T-helper 1 cell treated with Interleukin-12 subunit alpha and Interleukin-12 subunit beta and Interleukin-4 antibody, amounts not matched to agents 30 μg/mL and 1 μg/mL, for 36 hours (primary cell): ENCODE results near the gene TRHDE.

ENCODE experiments used
- H3K27ac Mint-ChIP-seq: one replicate; pipeline ENCODE4 v1.8.0; 2021; ENCODE audit warnings: mild to moderate bottlenecking, mixed read lengths
- H3K27me3 Mint-ChIP-seq: one replicate; pipeline ENCODE4 v1.8.0; 2021; ENCODE audit warnings: low read depth, mixed read lengths
- H3K36me3 Mint-ChIP-seq: one replicate; pipeline ENCODE4 v1.8.0; 2021; ENCODE audit warnings: low read depth, mixed read lengths
- H3K4me1 Mint-ChIP-seq: one replicate; pipeline ENCODE4 v1.8.0; 2021; ENCODE audit warnings: low read depth, mixed read lengths
- H3K4me3 Mint-ChIP-seq: one replicate; pipeline ENCODE4 v1.8.0; 2021; ENCODE audit warnings: mild to moderate bottlenecking, moderate library complexity, mixed read lengths
- H3K9me3 Mint-ChIP-seq: one replicate; pipeline ENCODE4 v1.8.0; 2021; ENCODE audit warnings: mixed read lengths

Gene TRHDE

DNA sequence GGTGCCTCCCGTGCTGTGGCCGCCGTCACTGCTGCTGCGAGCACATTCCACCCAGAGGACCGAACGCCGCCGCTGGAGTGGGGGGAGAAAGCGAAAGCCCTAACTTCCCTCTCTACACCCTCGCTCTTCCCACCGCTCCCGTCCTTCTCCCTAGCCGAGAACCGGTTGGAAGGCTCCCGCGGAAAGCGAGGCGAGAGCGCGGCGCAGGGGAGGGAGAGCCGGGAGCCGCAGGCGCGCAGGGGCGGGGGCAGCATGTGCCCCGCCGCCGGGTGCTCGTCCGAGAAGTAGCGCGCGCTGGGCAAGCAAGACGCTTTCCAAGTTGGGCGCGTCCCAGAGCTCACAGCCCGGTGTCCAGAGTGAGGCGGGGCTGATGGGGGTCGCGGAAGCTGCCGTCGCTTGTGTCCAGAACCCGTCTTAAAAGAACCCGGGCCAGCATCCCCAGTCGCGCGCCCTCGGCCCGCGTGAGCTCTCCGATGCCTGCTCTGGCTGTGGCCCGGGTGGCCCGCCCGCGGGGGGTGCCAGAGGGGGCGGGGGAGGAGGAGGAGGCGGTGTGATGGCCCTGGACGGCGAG lies at the start of gene TRHDE:
Gene TRHDE, plus strand, starts transcription at position 280 of the 571 bp plus-strand sequence. Its CDS starts 274 bp downstream, at position 554.
- no peaks in the 10 kb centered on the region for H3K9me3 Mint-ChIP-seq
- H3K27me3 Mint-ChIP-seq, result peaks cover 60% of the 10 kb centered on the region
- H3K27ac Mint-ChIP-seq, result no peak within 1 kb of the TSS
- no peaks in the 10 kb centered on the region for H3K36me3 Mint-ChIP-seq
- H3K4me1 Mint-ChIP-seq, result no peaks in the 10 kb centered on the region
- H3K4me3 Mint-ChIP-seq, result peak within 1 kb of the TSS; percentile 54

DNA sequence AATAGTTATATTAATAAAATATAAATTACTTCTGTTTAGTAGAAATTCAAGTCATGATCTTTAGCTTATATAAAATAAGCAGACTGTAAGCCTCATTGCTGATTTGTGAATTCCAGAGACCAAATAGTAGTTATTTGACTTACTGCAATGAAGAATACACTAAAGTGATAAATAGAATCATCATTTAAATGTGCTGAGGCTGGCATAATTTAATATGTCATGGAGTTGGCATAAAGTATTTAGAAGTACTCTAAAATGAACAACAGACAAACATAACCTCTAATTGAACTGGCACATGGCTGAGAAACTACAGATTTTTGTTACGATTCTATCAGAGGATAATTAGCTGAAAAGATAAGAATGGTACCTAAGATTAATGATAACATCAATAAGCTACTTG lies 45.7 kb upstream of the TRHDE start:
- H3K4me1 Mint-ChIP-seq, result no peaks in the 10 kb centered on the region
- H3K27me3 Mint-ChIP-seq, result no peaks in the 10 kb centered on the region
- H3K27ac Mint-ChIP-seq, result no peak overlapping the region
- H3K36me3 Mint-ChIP-seq, result no peaks in the 10 kb centered on the region
- H3K9me3 Mint-ChIP-seq, result no peaks in the 10 kb centered on the region
- no peak overlapping the region for H3K4me3 Mint-ChIP-seq

- no peak overlapping the region for H3K27ac Mint-ChIP-seq
- H3K9me3 Mint-ChIP-seq, result no peaks in the 10 kb centered on the region
- H3K4me1 Mint-ChIP-seq, result no peaks in the 10 kb centered on the region
- no peak overlapping the region for H3K4me3 Mint-ChIP-seq
- H3K36me3 Mint-ChIP-seq, result no peaks in the 10 kb centered on the region
- H3K27me3 Mint-ChIP-seq, result no peaks in the 10 kb centered on the region
These were observed 43.7 kb upstream of the TRHDE start for GRCh38 chr12:72228424-72228823.

- H3K27me3 Mint-ChIP-seq, result no peaks in the 10 kb centered on the region
- no peak overlapping the region for H3K4me3 Mint-ChIP-seq
- H3K9me3 Mint-ChIP-seq, result no peaks in the 10 kb centered on the region
- no peaks in the 10 kb centered on the region for H3K36me3 Mint-ChIP-seq
- H3K27ac Mint-ChIP-seq, result no peak overlapping the region
- no peaks in the 10 kb centered on the region for H3K4me1 Mint-ChIP-seq
These were observed 41.6 kb upstream of the TRHDE start for GRCh38 chr12:72230589-72230988.

DNA sequence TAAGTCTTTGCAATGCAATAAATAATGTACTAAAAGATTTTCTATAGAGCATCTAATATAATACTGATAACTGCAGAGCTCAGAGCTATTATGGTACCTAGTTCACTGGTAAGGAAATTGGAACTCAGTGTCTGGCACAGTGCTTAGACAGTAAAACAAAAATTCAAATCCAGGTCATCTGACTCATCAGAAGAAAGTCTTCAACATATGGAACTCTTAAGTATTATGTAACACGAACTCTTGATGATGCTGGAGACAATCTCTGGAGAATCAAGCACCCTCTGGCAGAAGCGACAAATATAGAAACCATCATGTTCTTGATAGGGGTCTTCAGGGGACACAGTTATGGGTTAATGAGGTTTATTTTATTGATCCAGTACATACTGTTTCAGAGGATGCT lies 37.3 kb upstream of the TRHDE start:
- Mint-ChIP-seq H3K4me1 (no peaks in the 10 kb centered on the region), H3K27ac (no peak overlapping the region), H3K27me3 (no peaks in the 10 kb centered on the region), H3K4me3 (no peak overlapping the region), H3K9me3 (no peaks in the 10 kb centered on the region), H3K36me3 (no peaks in the 10 kb centered on the region)

DNA sequence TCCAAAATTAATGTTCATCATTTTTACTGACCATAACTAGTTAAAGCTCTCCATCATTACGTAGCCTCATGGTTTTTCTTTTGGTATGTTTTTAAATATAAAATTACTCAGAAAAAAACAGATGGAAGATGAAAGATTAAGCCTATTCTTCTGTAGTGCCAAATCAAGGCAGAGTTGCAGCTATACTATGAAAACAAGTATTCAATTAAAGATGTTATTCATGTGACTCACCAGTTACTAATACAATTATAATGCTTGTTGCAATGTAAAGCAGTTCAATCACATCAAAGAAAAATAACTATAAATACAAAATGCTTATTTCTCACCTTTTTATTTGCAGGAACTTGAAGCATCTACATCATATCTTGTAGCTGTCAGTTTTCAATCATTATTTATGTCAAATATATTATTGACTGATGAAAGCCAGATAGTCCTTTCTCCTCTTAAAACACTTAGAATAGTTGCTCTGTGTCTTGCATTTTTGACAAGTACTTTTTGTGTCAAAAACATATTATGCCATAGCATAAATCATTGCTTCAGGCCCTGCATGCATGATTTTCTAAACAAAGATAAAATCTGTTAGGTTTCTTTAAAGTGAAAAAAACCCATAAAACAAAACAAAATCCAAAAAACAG lies 36.0 kb upstream of the TRHDE start:
- H3K27me3 Mint-ChIP-seq, result no peaks in the 10 kb centered on the region
- H3K4me3 Mint-ChIP-seq, result no peak overlapping the region
- no peaks in the 10 kb centered on the region for H3K36me3 Mint-ChIP-seq
- H3K4me1 Mint-ChIP-seq, result no peaks in the 10 kb centered on the region
- no peak overlapping the region for H3K27ac Mint-ChIP-seq
- H3K9me3 Mint-ChIP-seq, result no peaks in the 10 kb centered on the region

GRCh38 chr12:72241552-72241951 lies 30.6 kb upstream of the TRHDE start:
- no peak overlapping the region for H3K4me3 Mint-ChIP-seq
- no peaks in the 10 kb centered on the region for H3K4me1 Mint-ChIP-seq
- no peaks in the 10 kb centered on the region for H3K27me3 Mint-ChIP-seq
- no peaks in the 10 kb centered on the region for H3K36me3 Mint-ChIP-seq
- H3K9me3 Mint-ChIP-seq, result no peaks in the 10 kb centered on the region
- H3K27ac Mint-ChIP-seq, result no peak overlapping the region

GRCh38 chr12:72242946-72243345 lies 29.2 kb upstream of the TRHDE start:
- Mint-ChIP-seq H3K27ac (no peak overlapping the region), H3K27me3 (no peaks in the 10 kb centered on the region), H3K4me3 (no peak overlapping the region), H3K36me3 (no peaks in the 10 kb centered on the region), H3K4me1 (no peaks in the 10 kb centered on the region), H3K9me3 (no peaks in the 10 kb centered on the region)

DNA sequence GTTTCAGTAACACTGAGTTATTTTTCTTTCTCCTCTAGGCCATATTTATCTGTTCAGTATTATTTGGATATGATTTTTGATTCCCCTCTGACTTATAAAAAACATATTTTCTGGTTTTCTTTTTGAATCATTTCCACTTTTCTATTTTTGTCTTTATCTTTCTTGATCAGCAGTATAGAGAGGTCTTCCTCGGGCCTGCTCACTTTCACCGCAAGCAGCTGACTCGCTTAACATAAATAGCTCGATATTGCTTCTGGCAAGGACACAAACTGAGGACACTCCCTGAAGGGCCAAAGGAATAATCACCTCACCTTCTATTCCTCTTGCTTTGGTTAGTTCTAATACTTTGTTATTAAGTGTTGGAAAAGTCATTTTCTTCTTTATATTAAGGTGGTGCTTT lies 25.8 kb upstream of the TRHDE start:
- H3K27ac Mint-ChIP-seq, result no peak overlapping the region
- no peaks in the 10 kb centered on the region for H3K4me1 Mint-ChIP-seq
- no peaks in the 10 kb centered on the region for H3K27me3 Mint-ChIP-seq
- H3K36me3 Mint-ChIP-seq, result no peaks in the 10 kb centered on the region
- peaks cover 6% of the 10 kb centered on the region for H3K9me3 Mint-ChIP-seq
- no peak overlapping the region for H3K4me3 Mint-ChIP-seq

DNA sequence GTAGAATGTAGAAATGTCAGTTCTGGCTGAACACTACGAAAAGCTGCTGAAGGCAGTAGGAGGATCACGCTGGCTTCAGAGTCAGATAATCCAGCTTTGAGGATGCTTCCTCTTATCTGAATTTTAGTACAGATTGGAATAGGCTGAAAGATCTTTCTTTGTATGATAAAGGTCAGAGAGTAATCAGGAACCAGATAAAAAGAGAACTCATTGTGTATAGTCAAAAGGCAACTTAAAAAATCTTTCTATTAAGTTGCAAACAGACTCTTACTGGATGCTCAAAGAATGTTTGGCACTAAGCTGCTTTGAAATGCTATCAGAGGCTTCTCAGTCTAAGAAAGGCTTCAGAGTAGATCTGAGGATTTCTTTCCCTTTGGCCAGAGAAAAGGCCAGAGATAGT lies 21.8 kb upstream of the TRHDE start:
- no peaks in the 10 kb centered on the region for H3K27me3 Mint-ChIP-seq
- no peaks in the 10 kb centered on the region for H3K4me1 Mint-ChIP-seq
- no peak overlapping the region for H3K27ac Mint-ChIP-seq
- H3K4me3 Mint-ChIP-seq, result no peak overlapping the region
- no peaks in the 10 kb centered on the region for H3K36me3 Mint-ChIP-seq
- H3K9me3 Mint-ChIP-seq, result peaks cover 6% of the 10 kb centered on the region

- no peaks in the 10 kb centered on the region for H3K36me3 Mint-ChIP-seq
- no peaks in the 10 kb centered on the region for H3K9me3 Mint-ChIP-seq
- no peak overlapping the region for H3K27ac Mint-ChIP-seq
- H3K4me3 Mint-ChIP-seq, result no peak overlapping the region
- H3K4me1 Mint-ChIP-seq, result no peaks in the 10 kb centered on the region
- H3K27me3 Mint-ChIP-seq, result no peaks in the 10 kb centered on the region
These were observed 15.4 kb upstream of the TRHDE start for GRCh38 chr12:72256725-72257124.

GRCh38 chr12:72261885-72262284 lies 10.3 kb upstream of the TRHDE start:
- no peaks in the 10 kb centered on the region for H3K27me3 Mint-ChIP-seq
- no peaks in the 10 kb centered on the region for H3K4me1 Mint-ChIP-seq
- H3K9me3 Mint-ChIP-seq, result no peaks in the 10 kb centered on the region
- no peak overlapping the region for H3K27ac Mint-ChIP-seq
- H3K4me3 Mint-ChIP-seq, result no peak overlapping the region
- no peaks in the 10 kb centered on the region for H3K36me3 Mint-ChIP-seq

- Mint-ChIP-seq H3K36me3 (no peaks in the 10 kb centered on the region), H3K4me1 (no peaks in the 10 kb centered on the region), H3K9me3 (no peaks in the 10 kb centered on the region), H3K27ac (no peak overlapping the region), H3K4me3 (no peak overlapping the region), H3K27me3 (peaks cover 10% of the 10 kb centered on the region)
These were observed 7.5 kb upstream of the TRHDE start for GRCh38 chr12:72264548-72265175.

GRCh38 chr12:72267974-72268373 lies 4.2 kb upstream of the TRHDE start:
- Mint-ChIP-seq H3K36me3 (no peaks in the 10 kb centered on the region), H3K4me3 (no peak overlapping the region), H3K27ac (no peak overlapping the region), H3K27me3 (peaks cover 34% of the 10 kb centered on the region), H3K9me3 (no peaks in the 10 kb centered on the region), H3K4me1 (no peaks in the 10 kb centered on the region)

DNA sequence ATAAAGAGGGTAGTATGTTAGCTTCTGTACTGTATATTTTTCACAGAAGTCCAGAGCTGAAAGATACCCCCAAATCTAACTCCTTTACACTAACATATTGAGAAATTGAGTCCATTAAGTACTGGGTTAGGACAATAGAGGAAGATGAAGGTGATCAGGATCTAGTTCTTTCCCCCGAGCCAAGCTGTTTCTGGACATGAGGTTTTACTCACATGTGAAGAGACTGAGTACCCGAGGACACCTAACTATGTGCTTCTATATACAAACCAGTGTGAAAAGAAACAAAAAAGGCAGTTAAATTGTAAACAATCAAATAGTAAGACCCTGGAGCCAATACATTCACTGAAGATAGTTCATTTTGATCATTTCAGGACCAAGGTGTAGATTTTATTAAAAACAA lies 3.8 kb upstream of the TRHDE start:
- H3K27me3 Mint-ChIP-seq, result peaks cover 38% of the 10 kb centered on the region
- H3K9me3 Mint-ChIP-seq, result no peaks in the 10 kb centered on the region
- no peak overlapping the region for H3K4me3 Mint-ChIP-seq
- H3K36me3 Mint-ChIP-seq, result no peaks in the 10 kb centered on the region
- H3K4me1 Mint-ChIP-seq, result no peaks in the 10 kb centered on the region
- H3K27ac Mint-ChIP-seq, result no peak overlapping the region
